A549 (cell line): ENCODE results near the gene TACC2.

Experiments used
- CEBPB ChIP-seq, 2 experiments: fragments of >200 bp in 1 of 2; sonication (Bioruptor Twin) in 1 of 2; formaldehyde crosslinking in 1 of 2; IDR thresholded peaks; 2 replicates each; pipeline ENCODE4 v1.6.1; 2012 to 2016
- CHD4 ChIP-seq: fragments of 200-600 bp; sonication (generic); IDR thresholded peaks from 2 replicates; pipeline ENCODE4 v1.6.1; 2016; ENCODE audit warnings: antibody characterized with exemption, mild to moderate bottlenecking, borderline replicate concordance
- NR3C1 ChIP-seq: fragments of >200 bp; sonication (Bioruptor Twin); formaldehyde crosslinking; IDR thresholded peaks from 3 replicates; pipeline ENCODE4 v1.6.1; 2017
- POLR2A ChIP-seq: IDR thresholded peaks from 2 replicates; pipeline ENCODE4 v1.6.1; 2012; ENCODE audit warnings: mild to moderate bottlenecking, low read length
- SMC3 ChIP-seq: fragments of >200 bp; sonication (Bioruptor Twin); formaldehyde crosslinking; IDR thresholded peaks from 3 replicates; pipeline ENCODE4 v1.6.1; 2018; ENCODE audit warnings: inconsistent platforms
- TF ChIP-seq, protein P1 (sequence below): fragments of >200 bp; sonication (Bioruptor Twin); formaldehyde crosslinking; IDR thresholded peaks from 3 replicates; pipeline ENCODE4 v1.6.1; 2016
- TF ChIP-seq, protein P2 (sequence below): fragments of 200-600 bp; sonication (generic); IDR thresholded peaks from 2 replicates; pipeline ENCODE4 v1.6.1; 2016; ENCODE audit warnings: antibody characterized with exemption, mild to moderate bottlenecking, moderate library complexity
- TF ChIP-seq, protein P3 (sequence below): fragments of >200 bp; sonication (Bioruptor Twin); formaldehyde crosslinking; IDR thresholded peaks from 3 replicates; pipeline ENCODE4 v1.5.1; 2016
- TF ChIP-seq, protein P4 (sequence below): fragments of 150-350 bp; IDR thresholded peaks from 2 replicates; pipeline ENCODE4 v1.6.1; 2014; ENCODE audit warnings: low read depth, mild to moderate bottlenecking, low read length

DNA sequence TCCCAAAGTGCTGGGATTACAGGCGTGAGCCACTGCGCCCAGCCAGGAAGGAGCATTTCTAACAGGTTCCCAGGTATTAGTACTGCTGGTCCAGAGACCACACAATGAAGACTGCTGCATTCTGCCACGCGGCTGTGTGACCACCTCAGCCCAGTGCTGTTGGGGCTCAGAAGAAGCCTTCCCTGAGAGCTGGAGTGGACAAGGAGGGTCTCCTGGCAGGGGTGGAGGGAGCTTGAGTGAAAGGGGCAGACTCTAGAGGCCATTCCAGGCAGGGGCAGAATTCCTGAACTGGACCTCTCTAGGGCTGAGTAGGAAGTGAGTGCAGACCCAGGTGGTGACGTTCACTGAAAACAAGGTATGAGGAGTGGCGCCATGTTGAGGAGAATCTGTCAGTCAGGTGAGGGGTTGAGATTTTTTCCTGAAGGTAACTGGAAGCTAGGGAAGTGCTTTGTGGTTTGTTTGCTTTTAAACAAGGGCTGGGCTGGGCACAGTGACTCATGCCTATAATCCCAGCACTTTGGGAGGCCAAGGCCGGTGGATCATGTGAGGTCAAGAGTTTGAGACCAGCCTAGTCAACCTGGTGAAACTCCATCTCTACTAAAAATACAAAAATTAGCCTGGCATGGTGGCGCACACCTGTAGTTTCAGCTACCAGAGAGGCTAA, 67.6 kb downstream of the TACC2 start:
- TF ChIP-seq NR3C1 (no peak), CHD4 (no peak), POLR2A (no peak), CEBPB (IDR thresholded peaks at IDR 0.05) (no peak), SMC3 (no peak)
- TF ChIP-seq, protein P1, sequence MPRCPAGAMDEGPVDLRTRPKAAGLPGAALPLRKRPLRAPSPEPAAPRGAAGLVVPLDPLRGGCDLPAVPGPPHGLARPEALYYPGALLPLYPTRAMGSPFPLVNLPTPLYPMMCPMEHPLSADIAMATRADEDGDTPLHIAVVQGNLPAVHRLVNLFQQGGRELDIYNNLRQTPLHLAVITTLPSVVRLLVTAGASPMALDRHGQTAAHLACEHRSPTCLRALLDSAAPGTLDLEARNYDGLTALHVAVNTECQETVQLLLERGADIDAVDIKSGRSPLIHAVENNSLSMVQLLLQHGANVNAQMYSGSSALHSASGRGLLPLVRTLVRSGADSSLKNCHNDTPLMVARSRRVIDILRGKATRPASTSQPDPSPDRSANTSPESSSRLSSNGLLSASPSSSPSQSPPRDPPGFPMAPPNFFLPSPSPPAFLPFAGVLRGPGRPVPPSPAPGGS = no peak
- TF ChIP-seq, protein P2, sequence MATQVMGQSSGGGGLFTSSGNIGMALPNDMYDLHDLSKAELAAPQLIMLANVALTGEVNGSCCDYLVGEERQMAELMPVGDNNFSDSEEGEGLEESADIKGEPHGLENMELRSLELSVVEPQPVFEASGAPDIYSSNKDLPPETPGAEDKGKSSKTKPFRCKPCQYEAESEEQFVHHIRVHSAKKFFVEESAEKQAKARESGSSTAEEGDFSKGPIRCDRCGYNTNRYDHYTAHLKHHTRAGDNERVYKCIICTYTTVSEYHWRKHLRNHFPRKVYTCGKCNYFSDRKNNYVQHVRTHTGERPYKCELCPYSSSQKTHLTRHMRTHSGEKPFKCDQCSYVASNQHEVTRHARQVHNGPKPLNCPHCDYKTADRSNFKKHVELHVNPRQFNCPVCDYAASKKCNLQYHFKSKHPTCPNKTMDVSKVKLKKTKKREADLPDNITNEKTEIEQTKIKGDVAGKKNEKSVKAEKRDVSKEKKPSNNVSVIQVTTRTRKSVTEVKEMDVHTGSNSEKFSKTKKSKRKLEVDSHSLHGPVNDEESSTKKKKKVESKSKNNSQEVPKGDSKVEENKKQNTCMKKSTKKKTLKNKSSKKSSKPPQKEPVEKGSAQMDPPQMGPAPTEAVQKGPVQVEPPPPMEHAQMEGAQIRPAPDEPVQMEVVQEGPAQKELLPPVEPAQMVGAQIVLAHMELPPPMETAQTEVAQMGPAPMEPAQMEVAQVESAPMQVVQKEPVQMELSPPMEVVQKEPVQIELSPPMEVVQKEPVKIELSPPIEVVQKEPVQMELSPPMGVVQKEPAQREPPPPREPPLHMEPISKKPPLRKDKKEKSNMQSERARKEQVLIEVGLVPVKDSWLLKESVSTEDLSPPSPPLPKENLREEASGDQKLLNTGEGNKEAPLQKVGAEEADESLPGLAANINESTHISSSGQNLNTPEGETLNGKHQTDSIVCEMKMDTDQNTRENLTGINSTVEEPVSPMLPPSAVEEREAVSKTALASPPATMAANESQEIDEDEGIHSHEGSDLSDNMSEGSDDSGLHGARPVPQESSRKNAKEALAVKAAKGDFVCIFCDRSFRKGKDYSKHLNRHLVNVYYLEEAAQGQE = no peak
- TF ChIP-seq, protein P3, sequence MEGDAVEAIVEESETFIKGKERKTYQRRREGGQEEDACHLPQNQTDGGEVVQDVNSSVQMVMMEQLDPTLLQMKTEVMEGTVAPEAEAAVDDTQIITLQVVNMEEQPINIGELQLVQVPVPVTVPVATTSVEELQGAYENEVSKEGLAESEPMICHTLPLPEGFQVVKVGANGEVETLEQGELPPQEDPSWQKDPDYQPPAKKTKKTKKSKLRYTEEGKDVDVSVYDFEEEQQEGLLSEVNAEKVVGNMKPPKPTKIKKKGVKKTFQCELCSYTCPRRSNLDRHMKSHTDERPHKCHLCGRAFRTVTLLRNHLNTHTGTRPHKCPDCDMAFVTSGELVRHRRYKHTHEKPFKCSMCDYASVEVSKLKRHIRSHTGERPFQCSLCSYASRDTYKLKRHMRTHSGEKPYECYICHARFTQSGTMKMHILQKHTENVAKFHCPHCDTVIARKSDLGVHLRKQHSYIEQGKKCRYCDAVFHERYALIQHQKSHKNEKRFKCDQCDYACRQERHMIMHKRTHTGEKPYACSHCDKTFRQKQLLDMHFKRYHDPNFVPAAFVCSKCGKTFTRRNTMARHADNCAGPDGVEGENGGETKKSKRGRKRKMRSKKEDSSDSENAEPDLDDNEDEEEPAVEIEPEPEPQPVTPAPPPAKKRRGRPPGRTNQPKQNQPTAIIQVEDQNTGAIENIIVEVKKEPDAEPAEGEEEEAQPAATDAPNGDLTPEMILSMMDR = no peak
- TF ChIP-seq, protein P4, sequence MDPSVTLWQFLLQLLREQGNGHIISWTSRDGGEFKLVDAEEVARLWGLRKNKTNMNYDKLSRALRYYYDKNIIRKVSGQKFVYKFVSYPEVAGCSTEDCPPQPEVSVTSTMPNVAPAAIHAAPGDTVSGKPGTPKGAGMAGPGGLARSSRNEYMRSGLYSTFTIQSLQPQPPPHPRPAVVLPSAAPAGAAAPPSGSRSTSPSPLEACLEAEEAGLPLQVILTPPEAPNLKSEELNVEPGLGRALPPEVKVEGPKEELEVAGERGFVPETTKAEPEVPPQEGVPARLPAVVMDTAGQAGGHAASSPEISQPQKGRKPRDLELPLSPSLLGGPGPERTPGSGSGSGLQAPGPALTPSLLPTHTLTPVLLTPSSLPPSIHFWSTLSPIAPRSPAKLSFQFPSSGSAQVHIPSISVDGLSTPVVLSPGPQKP = no peak
